Mesenchymal stem cell (in vitro differentiated cells and primary cell): ENCODE measurements around the gene TM4SF18.
A peak's percentile ranks its signal among the peaks of the same experiment; 100 is the strongest.

Experiments
- DNase-seq: peaks from one replicate; pipeline ENCODE4 v3.0.0-alpha.2; 2013
- H2AFZ ChIP-seq: one replicate; pipeline ENCODE4 v1.6.1; 2013; ENCODE audit warnings: low read depth, mild to moderate bottlenecking, control low read depth, inconsistent platforms, low read length, moderate library complexity
- H2AK5ac ChIP-seq: 2 replicates; pipeline ENCODE4 v1.6.1; 2013; ENCODE audit warnings: low read length, moderate library complexity, mild to moderate bottlenecking, inconsistent platforms; ENCODE audit not compliant: severe bottlenecking
- H2BK120ac ChIP-seq: one replicate; pipeline ENCODE4 v1.6.1; 2013; ENCODE audit warnings: low read depth, mild to moderate bottlenecking, inconsistent platforms, low read length, moderate library complexity
- H2BK12ac ChIP-seq, 2 experiments: one replicate each; pipeline ENCODE4 v1.6.1; 2013; ENCODE audit warnings: inconsistent platforms in 2 of 2, low read length in 2 of 2, mild to moderate bottlenecking in 2 of 2, moderate library complexity in 2 of 2, control low read depth in 1 of 2
- H2BK15ac ChIP-seq: one replicate; pipeline ENCODE4 v1.6.1; 2013; ENCODE audit warnings: mild to moderate bottlenecking, low read depth, inconsistent platforms; ENCODE audit not compliant: poor library complexity, severe bottlenecking
- H2BK5ac ChIP-seq: 2 replicates; pipeline ENCODE4 v1.6.1; 2013; ENCODE audit warnings: low read depth, mild to moderate bottlenecking, low read length, control low read depth, inconsistent platforms; ENCODE audit not compliant: poor library complexity, severe bottlenecking
- H3K14ac ChIP-seq, 2 experiments: one replicate each; pipeline ENCODE4 v1.6.1; 2013; ENCODE audit warnings: inconsistent platforms in 2 of 2, low read length in 2 of 2, control low read depth in 1 of 2, mild to moderate bottlenecking in 1 of 2, moderate library complexity in 1 of 2
- H3K18ac ChIP-seq, 2 experiments: one replicate each; pipeline ENCODE4 v1.6.1; 2013; ENCODE audit warnings: inconsistent platforms in 2 of 2, low read length in 2 of 2, control low read depth in 1 of 2, low read depth in 1 of 2, mild to moderate bottlenecking in 1 of 2
- H3K23ac ChIP-seq, 2 experiments: one replicate each; pipeline ENCODE4 v1.6.1; 2013; ENCODE audit warnings: inconsistent platforms in 2 of 2, low read length in 2 of 2, mild to moderate bottlenecking in 2 of 2, moderate library complexity in 2 of 2, control low read depth in 1 of 2
- H3K27ac ChIP-seq: 2 replicates; pipeline ENCODE4 v1.5.1; 2013; ENCODE audit warnings: mild to moderate bottlenecking, moderate library complexity, low read length, control low read depth, inconsistent platforms; ENCODE audit not compliant: poor library complexity, severe bottlenecking
- H3K27me3 ChIP-seq, 2 experiments: 2 replicates each; pipeline versions ENCODE4 v1.6.1 to v1.7.0; 2013; ENCODE audit warnings: low read length in 2 of 2, mild to moderate bottlenecking in 2 of 2, moderate library complexity in 2 of 2, control low read depth in 1 of 2, inconsistent platforms in 1 of 2; ENCODE audit not compliant: control insufficient read depth in 1 of 2, insufficient read depth in 1 of 2
- H3K36me3 ChIP-seq, 2 experiments: 2 replicates each; pipeline versions ENCODE4 v1.6.1 to v1.7.0; 2013; ENCODE audit warnings: low read length in 2 of 2, control low read depth in 1 of 2, inconsistent platforms in 1 of 2, low read depth in 1 of 2, mild to moderate bottlenecking in 1 of 2; ENCODE audit not compliant: insufficient read depth in 2 of 2, control insufficient read depth in 1 of 2
- H3K4ac ChIP-seq, 2 experiments: one replicate each; pipeline ENCODE4 v1.6.1; 2013; ENCODE audit warnings: inconsistent platforms in 2 of 2, low read length in 2 of 2, mild to moderate bottlenecking in 2 of 2, moderate library complexity in 2 of 2, control low read depth in 1 of 2, low read depth in 1 of 2
- H3K4me1 ChIP-seq: 2 replicates; pipeline ENCODE4 v1.6.1; 2013; ENCODE audit warnings: low read depth, low read length, control low read depth; ENCODE audit not compliant: control insufficient read depth, insufficient read depth
- H3K4me2 ChIP-seq: 2 replicates; pipeline ENCODE4 v1.6.1; 2013; ENCODE audit warnings: low read length, mild to moderate bottlenecking, inconsistent platforms; ENCODE audit not compliant: poor library complexity, severe bottlenecking
- H3K4me3 ChIP-seq, 2 experiments: 2 replicates each; pipeline versions ENCODE4 v1.5.1 to v1.7.0; 2013; ENCODE audit warnings: low read length in 2 of 2, mild to moderate bottlenecking in 2 of 2, control low read depth in 1 of 2, low read depth in 1 of 2; ENCODE audit not compliant: insufficient read depth in 1 of 2
- H3K79me1 ChIP-seq: replicated peaks from 2 replicates; pipeline ENCODE4 v1.6.1; 2013; ENCODE audit warnings: mild to moderate bottlenecking, control low read depth, low read length, inconsistent platforms; ENCODE audit not compliant: poor library complexity, severe bottlenecking
- H3K9ac ChIP-seq: 2 replicates; pipeline ENCODE4 v1.7.0; 2013; ENCODE audit warnings: mild to moderate bottlenecking, low read length, moderate library complexity
- H3K9me3 ChIP-seq: 2 replicates; pipeline ENCODE4 v1.7.0; 2013; ENCODE audit warnings: mild to moderate bottlenecking, low read length; ENCODE audit not compliant: control insufficient read depth
- H4K8ac ChIP-seq: one replicate; pipeline ENCODE4 v1.6.1; 2013; ENCODE audit warnings: inconsistent platforms, mild to moderate bottlenecking, low read length, moderate library complexity
- H4K91ac ChIP-seq: one replicate; pipeline ENCODE4 v1.6.1; 2013; ENCODE audit warnings: mild to moderate bottlenecking, low read length, inconsistent platforms
- WGBS: methylation state at CpG from one replicate; pipeline ENCODE4 v1.1.7; 2013; ENCODE audit warnings: mixed read lengths; 5-methylcytosine and 5-hydroxymethylcytosine counted together

The TM4SF18 gene

DNA sequence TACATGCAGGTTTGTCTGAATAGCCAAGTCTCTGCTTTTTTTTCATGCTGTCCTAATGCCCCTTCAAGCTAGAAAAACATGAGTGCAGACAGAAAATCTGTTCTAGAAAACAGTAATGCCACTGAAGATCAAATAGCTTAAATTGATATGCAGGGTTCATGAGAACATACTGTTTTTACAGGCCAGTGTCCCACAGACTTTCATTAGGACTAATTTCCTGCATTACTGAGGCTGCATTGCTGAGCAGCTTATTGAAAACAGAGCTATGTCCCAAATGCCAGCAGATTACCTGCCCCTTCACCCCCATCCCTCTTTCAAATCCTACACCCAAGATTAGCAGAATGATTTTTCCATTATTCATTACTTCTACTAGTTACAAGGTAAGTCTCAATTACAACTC lies 665 bp downstream of the TM4SF18 start:
- DNase-seq = peak; percentile 38
- Histone ChIP-seq H3K27me3 (no peaks in the 10 kb centered on the region), H3K4me3 (no peak overlapping the region), H3K4ac (no peak overlapping the region), H3K23ac (no peak overlapping the region), H2BK12ac (peak overlapping the region in 1 of 2 experiments; percentile 21), H2AFZ (no peak overlapping the region), H2BK5ac (no peak overlapping the region), H3K9ac (peak overlapping the region; percentile 16), H3K27ac (peak overlapping the region; percentile 79), H3K18ac (peak overlapping the region in 1 of 2 experiments; percentile 86), H3K79me1 (no peaks in the 10 kb centered on the region), H3K4me2 (peak overlapping the region; percentile 65), H3K14ac (no peak overlapping the region), H2BK120ac (peak overlapping the region; percentile 73), H4K91ac (no peak overlapping the region), H3K4me1 (peaks cover 1% of the 10 kb centered on the region), H3K36me3 (no peaks in the 10 kb centered on the region), H2AK5ac (no peak overlapping the region), H2BK15ac (no peak overlapping the region), H4K8ac (peak overlapping the region; percentile 90), H3K9me3 (no peaks in the 10 kb centered on the region)

DNA sequence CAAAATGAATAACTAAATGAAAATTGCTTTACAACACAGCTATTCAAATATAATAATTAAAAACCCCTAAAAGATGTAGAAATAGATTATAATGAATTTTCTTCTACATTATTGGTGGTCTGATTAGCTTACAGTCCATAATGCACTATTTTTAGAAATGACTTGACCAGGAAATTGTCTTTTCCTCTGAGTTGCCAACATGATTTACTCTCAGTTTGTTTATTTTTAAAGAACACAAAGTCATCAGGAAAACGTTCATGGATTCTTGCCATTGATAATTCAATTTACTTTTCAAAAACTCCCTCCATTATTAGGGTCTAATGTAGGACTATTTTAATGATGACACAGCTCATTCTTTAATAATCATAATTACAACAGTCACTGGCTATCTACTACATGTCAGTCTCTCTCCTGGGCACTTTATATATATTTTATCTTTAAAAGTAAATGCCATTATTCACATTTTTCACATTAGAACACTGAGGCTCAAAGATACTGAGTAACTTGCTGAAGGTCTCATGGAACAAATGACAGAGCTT lies 1.1 kb downstream of the TM4SF18 start:
- Histone ChIP-seq H3K4ac (no peak overlapping the region), H3K36me3 (no peaks in the 10 kb centered on the region), H2BK15ac (no peak overlapping the region)

DNA sequence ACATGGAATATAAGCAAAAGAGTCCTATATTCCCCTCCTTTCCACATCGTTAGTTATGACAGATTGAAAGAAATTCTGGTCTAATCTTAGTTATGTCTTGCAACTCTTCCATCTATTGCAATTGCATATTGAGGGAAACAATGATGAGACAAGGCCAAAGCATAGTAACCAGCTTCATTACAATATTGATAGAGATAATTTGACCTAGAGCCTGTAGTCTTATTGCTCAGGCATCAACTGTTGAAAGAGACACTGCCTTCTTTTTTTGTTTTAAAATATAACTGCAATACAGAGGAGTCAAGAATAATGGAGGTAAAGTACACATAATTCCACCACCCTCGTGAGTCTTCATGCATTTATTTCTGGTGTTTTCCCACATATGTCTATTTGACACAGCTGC lies 2.0 kb downstream of the TM4SF18 start:
- no peaks in the 10 kb centered on the region for H3K27me3 ChIP-seq
- H4K8ac ChIP-seq = no peak overlapping the region
- H3K36me3 ChIP-seq = no peaks in the 10 kb centered on the region
- no peak overlapping the region for H3K4ac ChIP-seq
- H2BK12ac ChIP-seq = no peak overlapping the region
- H3K27ac ChIP-seq = no peak overlapping the region
- H3K79me1 ChIP-seq = no peaks in the 10 kb centered on the region
- no peak overlapping the region for H3K4me3 ChIP-seq
- H4K91ac ChIP-seq = no peak overlapping the region
- H3K4me2 ChIP-seq = no peak overlapping the region
- H3K18ac ChIP-seq = no peak overlapping the region
- peaks cover 1% of the 10 kb centered on the region for H3K4me1 ChIP-seq
- WGBS = 58% methylated on average over 1 of the region's 2 CpGs
- H2BK5ac ChIP-seq = no peak overlapping the region
- H3K9ac ChIP-seq = no peak overlapping the region
- no peak overlapping the region for H3K23ac ChIP-seq
- H2BK120ac ChIP-seq = no peak overlapping the region
- H2BK15ac ChIP-seq = no peak overlapping the region
- no peaks in the 10 kb centered on the region for H3K9me3 ChIP-seq
- DNase-seq = no peak
- no peak overlapping the region for H2AFZ ChIP-seq
- no peak overlapping the region for H3K14ac ChIP-seq
- no peak overlapping the region for H2AK5ac ChIP-seq

More for the DNA sequence above, 1.1 kb downstream of the TM4SF18 start:
- H4K91ac ChIP-seq = no peak overlapping the region
- DNase-seq = peak; percentile 61
- no peak overlapping the region for H4K8ac ChIP-seq
- H2BK5ac ChIP-seq = no peak overlapping the region
- H3K18ac ChIP-seq = no peak overlapping the region
- no peaks in the 10 kb centered on the region for H3K27me3 ChIP-seq
- H2BK120ac ChIP-seq = no peak overlapping the region
- peaks cover 1% of the 10 kb centered on the region for H3K4me1 ChIP-seq
- no peaks in the 10 kb centered on the region for H3K9me3 ChIP-seq
- H2AK5ac ChIP-seq = no peak overlapping the region
- H2BK12ac ChIP-seq = no peak overlapping the region
- no peak overlapping the region for H3K23ac ChIP-seq
- H3K14ac ChIP-seq = no peak overlapping the region
- H3K9ac ChIP-seq = peak overlapping the region; percentile 16
- H3K4me2 ChIP-seq = no peak overlapping the region
- H3K27ac ChIP-seq = peak overlapping the region; percentile 79
- no peak overlapping the region for H3K4me3 ChIP-seq
- no peak overlapping the region for H2AFZ ChIP-seq
- no peaks in the 10 kb centered on the region for H3K79me1 ChIP-seq
- no CpG with 5 or more reads among the region's 1 CpG for WGBS

DNA sequence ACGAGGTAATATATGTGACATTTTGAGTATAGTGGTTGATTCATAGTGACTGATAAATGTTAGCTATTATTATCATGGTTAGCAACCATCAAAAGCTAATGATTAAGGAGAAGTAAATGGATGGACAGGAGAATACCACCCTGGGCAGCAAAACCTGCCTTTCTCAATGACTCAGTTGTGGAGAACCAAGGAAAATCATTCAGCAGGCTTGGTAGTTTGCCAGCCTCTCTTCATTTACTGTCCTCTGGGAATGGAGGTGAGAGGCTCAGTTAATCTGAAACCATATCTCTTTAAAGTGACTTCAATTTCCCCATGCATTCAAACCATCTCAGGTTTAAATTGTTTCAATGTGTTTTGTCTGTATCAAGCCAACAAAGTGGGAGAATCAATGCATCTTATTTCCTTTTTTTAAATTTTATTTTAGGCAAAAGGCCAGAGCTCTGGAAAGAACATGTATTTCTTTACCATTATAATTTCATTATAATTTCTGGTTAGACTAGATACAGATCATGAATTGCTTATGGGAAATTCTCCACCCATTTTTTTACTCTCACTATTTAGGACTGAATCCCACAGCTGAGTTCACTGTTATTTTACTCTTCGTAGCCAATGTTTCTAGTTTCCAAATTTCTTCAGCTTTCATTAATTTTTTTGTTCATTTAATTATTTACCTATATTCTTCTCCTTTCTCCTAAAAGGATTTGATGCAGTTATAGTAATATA lies 2.7 kb downstream of the TM4SF18 start:
- no peak overlapping the region for H3K4ac ChIP-seq
- H2BK120ac ChIP-seq = no peak overlapping the region
- no peak overlapping the region for H4K8ac ChIP-seq
- peak overlapping the region in 1 of 2 experiments; percentile 95 for H2BK12ac ChIP-seq
- H2AFZ ChIP-seq = no peak overlapping the region
- no peak overlapping the region for H2BK5ac ChIP-seq
- no peak overlapping the region for H3K9ac ChIP-seq
- H3K27me3 ChIP-seq = no peaks in the 10 kb centered on the region
- DNase-seq = no peak
- H3K79me1 ChIP-seq = no peaks in the 10 kb centered on the region
- no peak overlapping the region for H2BK15ac ChIP-seq
- H3K4me2 ChIP-seq = no peak overlapping the region
- no peaks in the 10 kb centered on the region for H3K9me3 ChIP-seq
- H3K36me3 ChIP-seq = no peaks in the 10 kb centered on the region
- no peak overlapping the region for H2AK5ac ChIP-seq
- H3K4me1 ChIP-seq = peaks cover 1% of the 10 kb centered on the region
- 100% methylated on average over 2 of the region's 2 CpGs for WGBS
- no peak overlapping the region for H3K23ac ChIP-seq
- no peak overlapping the region for H4K91ac ChIP-seq
- H3K27ac ChIP-seq = peak overlapping the region; percentile 6
- no peak overlapping the region for H3K14ac ChIP-seq
- no peak overlapping the region for H3K4me3 ChIP-seq
- H3K18ac ChIP-seq = no peak overlapping the region
